Thyroid gland (tissue), 4 donors: ENCODE data around the gene CCDC192. TPM values are rescaled to one million over a fixed set of nuclear protein-coding genes. Genes with fewer than 3 reads are reported as not detected.

ENCODE experiments used
- DNase-seq, 2 donors: peaks; one replicate each; pipeline ENCODE4 v3.0.0-alpha.2; 2019
- H3K27ac ChIP-seq, 3 donors: fragments of 200-600 bp; sonication (generic); 1 replicate in 2 of 3; 2 replicates in 1 of 3; pipeline ENCODE4 v1.5.1; 2016 to 2019; ENCODE audit warnings: mild to moderate bottlenecking in 1 of 3, moderate library complexity in 1 of 3
- H3K27me3 ChIP-seq: fragments of 200-600 bp; sonication (generic); one replicate; pipeline ENCODE4 v1.5.1; 2019
- H3K36me3 ChIP-seq, 2 donors: fragments of 200-600 bp; sonication (generic); one replicate each; pipeline ENCODE4 v1.5.1; 2016 to 2019
- H3K4me1 ChIP-seq, 2 donors: fragments of 200-600 bp; sonication (generic); one replicate each; pipeline ENCODE4 v1.5.1; 2017 to 2019
- H3K4me3 ChIP-seq, 3 donors: fragments of 200-600 bp; sonication (generic); replicated peaks in 1 of 3; 1 replicate in 2 of 3; 2 replicates in 1 of 3; pipeline ENCODE4 v1.5.1; 2016; ENCODE audit warnings: mild to moderate bottlenecking in 1 of 3
- H3K9me3 ChIP-seq: fragments of 200-600 bp; sonication (generic); one replicate; pipeline ENCODE4 v1.5.1; 2017
- CTCF ChIP-seq, 6 experiments: fragments of 200-600 bp in 3 of 6; fragments of 450-650 bp in 3 of 6; sonication (generic) in 3 of 6; IDR thresholded peaks; one replicate each; pipeline ENCODE4 v1.5.1; 2016 to 2019; ENCODE audit warnings: antibody characterized with exemption in 6 of 6, mild to moderate bottlenecking in 2 of 6, inconsistent platforms in 1 of 6, moderate library complexity in 1 of 6
- POLR2A ChIP-seq, 2 donors: fragments of 450-650 bp; IDR thresholded peaks; one replicate each; pipeline ENCODE4 v1.6.1; 2017; ENCODE audit warnings: antibody characterized with exemption in 2 of 2, mild to moderate bottlenecking in 2 of 2, moderate library complexity in 1 of 2
- WGBS, 2 donors: methylation state at CpG; one replicate each; pipeline ENCODE4 v1.1.5; 2017; 5-methylcytosine and 5-hydroxymethylcytosine counted together
- intact Hi-C: fragments of 100-400 bp; cut with DNase I; formaldehyde crosslinking; loops from one replicate; pipeline ENCODE4 v1.15.1; 2023
- total RNA-seq, 4 donors: library from RNA; depleted of rRNA; stranded (reverse); fragments of >200 nt; gene quantifications; one replicate each; pipeline ENCODE4 v1.2.3, GENCODE V29; 2016

The CCDC192 gene
- total RNA-seq, 4 donors from 2014 or later = 1.3 TPM; not detected in 3

GRCh38 chr5:127898551-127899213 is 195.5 kb downstream of the CCDC192 start:
- WGBS, 2 donors = 88 to 92% methylated on average over 4 of the region's 4 CpGs
- intact Hi-C loops = no loop called here
- no peaks in the 10 kb centered on the region for H3K36me3 ChIP-seq
- TF ChIP-seq CTCF (IDR thresholded peaks at IDR 0.05) = no peak
- no peak for TF ChIP-seq POLR2A (IDR thresholded peaks at IDR 0.05)
- no peak overlapping the region for H3K27ac ChIP-seq
- H3K4me1 ChIP-seq = no peaks in the 10 kb centered on the region
- DNase-seq = no peak
- H3K4me3 ChIP-seq = no peak overlapping the region
- H3K9me3 ChIP-seq = no peaks in the 10 kb centered on the region
- H3K27me3 ChIP-seq = no peaks in the 10 kb centered on the region

GRCh38 chr5:127899214-127899610 is 196.0 kb downstream of the CCDC192 start:
- Histone ChIP-seq H3K27ac (no peak overlapping the region), H3K27me3 (no peaks in the 10 kb centered on the region), H3K4me1 (no peaks in the 10 kb centered on the region), H3K4me3 (no peak overlapping the region), H3K9me3 (no peaks in the 10 kb centered on the region), H3K36me3 (no peaks in the 10 kb centered on the region)
- intact Hi-C loops = no loop called here
- 23 to 48% methylated on average over 2 of the region's 2 CpGs for WGBS, 2 donors
- TF ChIP-seq CTCF (IDR thresholded peaks at IDR 0.05) (no peak), POLR2A (IDR thresholded peaks at IDR 0.05) (no peak)
- no peak for DNase-seq

- H3K27me3 ChIP-seq = no peaks in the 10 kb centered on the region
- H3K36me3 ChIP-seq = no peaks in the 10 kb centered on the region
- intact Hi-C loops = no loop called here
- DNase-seq = no peak
- H3K4me1 ChIP-seq = no peaks in the 10 kb centered on the region
- 89 to 91% methylated on average over 2 of the region's 2 CpGs for WGBS, 2 donors
- H3K9me3 ChIP-seq = no peaks in the 10 kb centered on the region
- TF ChIP-seq POLR2A (IDR thresholded peaks at IDR 0.05) = no peak
- TF ChIP-seq CTCF (IDR thresholded peaks at IDR 0.05) = no peak
- no peak overlapping the region for H3K4me3 ChIP-seq
- H3K27ac ChIP-seq = no peak overlapping the region
These were observed 203.5 kb downstream of the CCDC192 start for GRCh38 chr5:127906562-127907204.

GRCh38 chr5:127907907-127908306 is 204.7 kb downstream of the CCDC192 start:
- no peak for TF ChIP-seq POLR2A (IDR thresholded peaks at IDR 0.05)
- no peak for TF ChIP-seq CTCF (IDR thresholded peaks at IDR 0.05)
- Histone ChIP-seq H3K4me3 (no peak overlapping the region), H3K27ac (no peak overlapping the region), H3K36me3 (no peaks in the 10 kb centered on the region), H3K27me3 (no peaks in the 10 kb centered on the region), H3K4me1 (no peaks in the 10 kb centered on the region), H3K9me3 (no peaks in the 10 kb centered on the region)
- 65 to 68% methylated on average over 2 of the region's 2 CpGs for WGBS, 2 donors
- intact Hi-C loops = no loop called here
- DNase-seq = no peak

GRCh38 chr5:127909066-127909465 is 205.9 kb downstream of the CCDC192 start:
- Histone ChIP-seq H3K9me3 (no peaks in the 10 kb centered on the region), H3K36me3 (no peaks in the 10 kb centered on the region), H3K4me1 (no peaks in the 10 kb centered on the region), H3K27ac (no peak overlapping the region), H3K4me3 (no peak overlapping the region), H3K27me3 (no peaks in the 10 kb centered on the region)
- intact Hi-C loops = no loop called here
- TF ChIP-seq POLR2A (IDR thresholded peaks at IDR 0.05) = no peak
- TF ChIP-seq CTCF (IDR thresholded peaks at IDR 0.05) = peak in 3 of 6 experiments; percentile 25 to 51 (median 29)
- DNase-seq = peak; percentile 6 to 8
- 38 to 42% methylated on average over 3 of the region's 3 CpGs for WGBS, 2 donors
